Activated T-helper 1 cell treated with Interleukin-2 at 50 U/mL for 16 hours (primary cell): ENCODE data around the gene ANAPC5.
A peak's percentile ranks its signal among the peaks of the same experiment; 100 is the strongest.
"Not testable (repeated sequence)": the region's sequence is repeated elsewhere in the genome, so short reads cannot be mapped to it uniquely, and the experiment has no call there.

Source experiments
- DNase-seq: peaks from one replicate; pipeline ENCODE4 v3.0.0-alpha.2; 2020; ENCODE audit warnings: low read depth

The ANAPC5 gene, protein sequence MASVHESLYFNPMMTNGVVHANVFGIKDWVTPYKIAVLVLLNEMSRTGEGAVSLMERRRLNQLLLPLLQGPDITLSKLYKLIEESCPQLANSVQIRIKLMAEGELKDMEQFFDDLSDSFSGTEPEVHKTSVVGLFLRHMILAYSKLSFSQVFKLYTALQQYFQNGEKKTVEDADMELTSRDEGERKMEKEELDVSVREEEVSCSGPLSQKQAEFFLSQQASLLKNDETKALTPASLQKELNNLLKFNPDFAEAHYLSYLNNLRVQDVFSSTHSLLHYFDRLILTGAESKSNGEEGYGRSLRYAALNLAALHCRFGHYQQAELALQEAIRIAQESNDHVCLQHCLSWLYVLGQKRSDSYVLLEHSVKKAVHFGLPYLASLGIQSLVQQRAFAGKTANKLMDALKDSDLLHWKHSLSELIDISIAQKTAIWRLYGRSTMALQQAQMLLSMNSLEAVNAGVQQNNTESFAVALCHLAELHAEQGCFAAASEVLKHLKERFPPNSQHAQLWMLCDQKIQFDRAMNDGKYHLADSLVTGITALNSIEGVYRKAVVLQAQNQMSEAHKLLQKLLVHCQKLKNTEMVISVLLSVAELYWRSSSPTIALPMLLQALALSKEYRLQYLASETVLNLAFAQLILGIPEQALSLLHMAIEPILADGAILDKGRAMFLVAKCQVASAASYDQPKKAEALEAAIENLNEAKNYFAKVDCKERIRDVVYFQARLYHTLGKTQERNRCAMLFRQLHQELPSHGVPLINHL

DNA sequence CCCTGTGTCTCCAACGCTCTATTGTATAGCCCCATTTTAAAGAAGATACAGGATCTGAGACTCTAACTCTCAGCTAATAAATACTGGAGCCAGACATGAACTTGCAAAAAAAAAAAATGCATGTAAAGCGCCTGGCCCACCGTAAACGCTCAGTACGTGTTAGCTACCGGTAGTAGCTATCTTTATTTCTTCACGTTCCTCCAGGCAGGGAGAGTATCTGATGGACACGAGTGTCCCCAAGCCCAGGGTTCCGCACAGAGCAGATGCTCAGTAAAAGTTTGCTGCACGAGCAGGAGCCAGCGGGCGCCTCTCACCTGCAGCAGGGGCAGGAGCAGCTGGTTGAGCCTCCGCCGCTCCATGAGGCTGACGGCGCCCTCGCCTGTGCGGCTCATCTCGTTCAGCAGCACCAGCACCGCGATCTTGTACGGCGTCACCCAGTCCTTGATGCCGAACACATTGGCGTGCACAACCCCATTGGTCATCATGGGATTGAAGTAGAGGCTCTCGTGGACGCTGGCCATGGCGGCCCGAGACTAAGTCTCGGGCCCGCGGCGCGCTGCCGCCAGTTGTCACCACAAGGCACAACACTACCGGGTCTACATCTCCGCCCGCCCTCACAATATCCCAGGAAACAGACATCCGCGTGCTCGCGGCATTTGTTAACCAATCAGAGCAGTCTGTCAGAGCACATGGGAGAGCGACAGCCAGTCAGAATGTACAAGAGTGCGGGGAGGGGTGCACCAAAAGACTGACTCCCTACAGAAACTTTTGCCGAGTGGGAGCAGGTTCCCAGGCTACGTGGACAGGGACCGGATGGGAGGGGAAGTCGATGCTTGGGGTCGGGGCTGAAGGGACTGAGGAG, at the start of gene ANAPC5:
Gene ANAPC5 (minus strand): TSS at position 592 of the 862 bp plus-strand sequence. CDS start 71 bp downstream, at position 521.
- DNase-seq, result peak; percentile 84

DNA sequence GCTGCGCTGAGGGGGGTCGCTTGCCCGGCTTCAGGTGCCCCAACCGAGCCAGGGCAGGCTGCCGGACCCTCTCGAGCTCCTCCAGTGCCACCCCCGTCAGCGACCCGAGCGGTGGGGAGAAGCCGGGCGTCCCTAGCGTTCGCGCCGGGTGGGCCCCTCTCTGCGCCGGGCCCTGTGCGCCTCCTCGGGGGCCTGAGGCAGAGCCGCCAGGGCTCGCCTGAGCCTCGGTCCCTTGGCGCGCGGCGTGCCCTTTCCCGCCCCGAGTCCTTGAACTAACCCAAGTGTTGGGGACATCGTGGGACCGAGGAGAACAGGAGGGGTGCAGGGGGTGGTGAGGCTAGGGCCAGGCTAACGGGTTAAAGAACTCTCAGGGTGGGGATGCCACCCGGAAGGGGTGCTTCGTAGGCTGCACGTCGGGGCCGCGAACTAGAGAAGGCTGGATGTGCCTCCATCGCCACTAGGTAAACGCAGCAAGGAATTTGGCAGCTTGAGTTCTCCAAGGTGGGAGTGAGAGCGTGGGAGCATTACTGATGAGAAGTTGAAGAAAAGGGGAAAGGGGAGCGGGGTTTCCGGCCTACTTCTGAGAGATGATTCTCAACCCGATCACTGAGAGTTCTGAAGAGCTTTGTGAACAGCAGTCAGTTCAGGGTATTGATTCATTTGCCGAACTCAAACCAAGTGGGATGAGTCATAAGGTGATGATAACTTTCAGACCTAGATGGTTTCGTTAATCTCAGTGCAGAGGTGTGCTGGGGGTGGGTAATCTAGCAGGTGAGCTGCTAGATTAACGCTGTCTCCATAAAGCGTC, 48.3 kb upstream of the ANAPC5 start:
- peak; percentile 20 for DNase-seq

DNA sequence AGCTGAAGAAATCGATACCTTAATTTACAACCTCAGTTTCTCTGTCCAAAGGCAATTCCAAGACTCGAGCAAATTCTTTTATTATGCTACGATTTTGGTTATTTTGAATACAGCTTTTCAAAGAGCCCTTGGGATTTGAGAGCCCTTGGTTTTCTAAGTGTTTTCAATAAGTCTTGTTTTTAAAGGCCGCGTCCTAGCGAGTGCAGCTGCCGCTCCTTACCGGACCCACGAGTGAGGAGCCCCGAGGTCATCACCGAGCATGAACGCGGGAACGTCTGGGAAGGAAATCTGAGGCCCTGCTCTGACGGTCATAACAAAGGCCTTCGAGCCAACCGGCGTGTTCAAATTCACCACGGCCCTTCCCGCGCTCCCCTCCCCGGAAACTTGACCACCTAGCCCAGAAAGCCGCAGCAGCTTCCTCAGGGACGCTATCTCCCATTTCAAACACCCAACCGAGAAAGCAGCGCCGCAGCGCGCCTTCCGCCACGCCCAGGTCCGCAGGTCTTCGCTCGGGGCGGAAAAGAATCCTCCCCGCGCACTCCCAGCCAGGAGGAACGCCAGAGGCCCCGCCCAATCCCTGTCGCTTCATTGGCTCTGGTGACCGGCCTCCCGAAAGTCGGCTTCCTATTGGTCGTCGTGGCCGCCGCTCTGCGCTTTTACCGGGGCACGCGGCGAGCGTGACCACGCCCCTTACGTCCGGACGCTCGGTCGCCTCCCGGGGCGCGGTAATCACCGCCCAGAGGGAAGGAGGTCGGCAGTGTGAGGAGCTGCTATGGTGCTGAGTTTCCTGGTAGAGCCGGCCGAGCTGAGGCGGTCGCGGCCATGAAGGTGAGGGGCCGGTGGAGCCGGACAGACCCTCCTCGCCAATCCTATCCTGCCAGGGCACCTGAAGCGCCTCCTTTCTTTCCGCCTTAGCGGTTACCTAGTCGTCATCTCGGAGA, 47.5 kb upstream of the ANAPC5 start, which contains the start of gene RNF34:
Gene RNF34 (plus strand): TSS at position 728 of the 941 bp plus-strand sequence. CDS start 95 bp downstream, at position 823.
- DNase-seq, result peak; percentile 97

DNA sequence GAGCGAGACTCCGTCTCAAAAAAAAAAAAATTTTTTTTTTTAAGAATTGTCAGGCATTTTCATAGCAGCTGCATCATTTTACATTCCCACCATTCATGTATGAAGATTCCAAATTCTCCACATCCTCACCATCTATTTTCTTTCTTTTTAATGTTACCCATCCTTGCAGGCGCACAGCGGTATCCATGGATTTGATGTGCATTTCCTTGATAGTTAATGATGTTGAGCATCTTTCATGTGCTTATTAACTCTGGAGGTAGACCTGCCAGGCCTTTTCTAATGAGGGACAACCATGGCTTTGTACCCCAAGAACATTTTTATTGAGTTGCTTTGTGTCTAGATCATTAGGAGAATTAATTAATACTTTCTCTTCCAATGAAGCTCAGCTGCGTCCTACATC, 46.1 kb upstream of the ANAPC5 start:
- no peak for DNase-seq

DNA sequence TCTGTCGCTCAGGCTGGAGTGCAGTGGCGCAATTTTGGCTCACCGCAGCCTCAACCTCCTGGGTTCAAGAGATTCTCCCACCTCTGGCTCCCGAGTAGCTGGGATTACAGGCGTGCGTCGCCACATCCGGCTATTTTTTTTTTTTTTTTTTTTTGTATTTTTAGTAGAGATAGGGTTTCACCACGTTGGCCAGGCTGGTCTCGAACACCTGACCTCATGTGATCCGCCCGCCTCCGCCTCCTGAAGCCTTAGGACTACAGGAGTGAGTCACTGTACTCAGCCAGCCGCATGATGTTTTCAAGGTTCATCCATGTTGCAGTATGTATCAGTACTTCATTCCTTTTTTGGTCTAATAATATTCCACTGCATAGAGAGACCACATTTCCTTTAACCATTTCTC, 45.3 kb upstream of the ANAPC5 start:
- no peak for DNase-seq

DNA sequence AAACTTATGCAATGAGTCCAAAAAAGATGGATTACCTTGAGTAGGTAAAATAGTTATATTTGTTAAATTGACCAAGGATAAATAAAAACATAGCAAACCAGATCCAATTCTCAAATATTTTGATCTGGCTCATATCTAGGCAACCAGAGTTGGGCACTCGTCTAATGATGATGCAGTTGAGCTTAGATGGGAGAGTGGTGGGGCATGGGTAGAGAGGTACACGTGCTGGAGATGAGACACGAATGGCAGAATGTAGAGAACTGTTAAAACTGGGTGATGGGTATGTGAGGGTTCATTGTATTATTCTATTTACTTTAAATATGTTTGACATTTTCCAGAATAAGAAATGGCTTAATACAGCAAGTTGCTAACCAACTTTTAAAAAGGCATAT, 40.1 kb upstream of the ANAPC5 start:
- DNase-seq, result no peak

DNA sequence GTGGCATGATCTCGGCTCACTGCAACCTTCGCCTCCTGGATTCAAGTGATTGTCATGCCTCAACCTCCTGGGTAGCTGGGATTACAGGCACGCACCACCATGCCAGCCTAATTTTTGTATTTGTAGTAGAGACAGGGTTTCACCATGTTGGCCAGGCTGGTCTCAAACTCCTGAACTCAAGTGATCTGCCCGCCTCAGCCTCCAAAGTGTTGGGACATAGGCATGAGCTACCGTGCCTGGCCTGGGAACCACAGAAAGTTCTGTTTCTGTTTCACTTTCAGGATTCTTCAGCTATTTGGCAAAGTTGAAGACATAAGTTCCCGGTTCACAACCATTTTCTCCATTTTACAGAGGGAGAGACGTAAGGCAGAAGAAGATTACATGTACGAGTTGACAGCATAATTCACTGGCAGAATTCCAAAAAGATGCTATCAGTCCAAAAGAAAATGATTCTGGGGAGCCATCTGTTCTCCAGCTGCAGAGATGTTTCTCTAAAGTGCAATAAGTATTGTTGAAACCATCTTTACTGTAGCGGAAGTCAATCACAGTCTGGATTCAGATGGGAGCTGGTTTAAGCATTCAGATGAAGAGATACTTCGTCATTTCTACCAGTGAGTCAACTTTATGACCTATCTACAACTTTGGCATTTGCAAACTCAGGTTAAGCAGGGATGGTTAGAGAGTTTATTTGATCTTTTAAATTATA, 39.6 kb upstream of the ANAPC5 start:
- DNase-seq, result no peak

DNA sequence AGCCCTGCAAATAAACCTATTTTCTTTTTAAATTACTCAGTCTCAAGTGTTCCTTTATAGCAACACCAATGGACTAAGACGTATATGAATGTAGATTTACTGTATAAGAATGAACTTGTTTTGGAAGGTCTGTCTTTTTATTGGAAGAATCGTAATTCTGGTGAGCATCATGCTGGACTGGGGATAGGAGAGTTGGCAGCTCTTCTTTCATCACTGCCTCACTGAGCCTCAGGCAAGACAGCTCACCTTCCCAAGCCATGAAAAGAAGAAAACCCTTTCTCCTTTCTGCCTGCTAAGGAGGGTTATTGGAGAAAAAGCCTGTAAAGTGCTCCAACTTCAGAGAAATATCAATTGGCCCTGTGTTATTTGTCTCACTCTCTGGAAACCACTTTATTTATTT, 38.6 kb upstream of the ANAPC5 start:
- no peak for DNase-seq

DNA sequence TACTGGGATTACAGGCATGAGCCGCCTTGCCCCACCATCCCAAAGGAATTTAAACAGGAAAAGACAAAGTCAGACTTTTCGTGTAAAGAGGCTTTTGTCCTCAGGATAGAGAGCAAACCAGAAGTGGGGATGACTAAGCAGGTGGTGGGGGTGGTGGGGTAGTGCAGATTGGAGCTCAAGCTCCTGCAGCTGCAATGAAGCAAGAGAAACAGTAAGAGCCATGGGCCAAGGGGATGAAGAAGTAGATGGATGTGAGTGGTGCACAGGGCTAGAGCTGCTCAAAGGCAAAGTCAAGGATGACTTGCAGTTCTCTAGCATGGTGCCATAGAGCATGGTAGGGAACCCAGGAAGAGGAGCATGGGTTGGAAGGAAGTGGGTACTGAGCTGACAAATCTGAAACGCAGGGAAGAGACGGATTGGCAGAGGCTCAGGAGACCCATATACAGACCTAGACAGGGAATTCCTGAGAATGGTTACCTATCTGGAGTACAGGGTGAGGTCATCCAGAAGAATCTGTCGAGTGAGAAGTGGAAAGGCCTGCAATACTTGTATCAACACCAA, 36.3 kb upstream of the ANAPC5 start:
- DNase-seq, result no peak

DNA sequence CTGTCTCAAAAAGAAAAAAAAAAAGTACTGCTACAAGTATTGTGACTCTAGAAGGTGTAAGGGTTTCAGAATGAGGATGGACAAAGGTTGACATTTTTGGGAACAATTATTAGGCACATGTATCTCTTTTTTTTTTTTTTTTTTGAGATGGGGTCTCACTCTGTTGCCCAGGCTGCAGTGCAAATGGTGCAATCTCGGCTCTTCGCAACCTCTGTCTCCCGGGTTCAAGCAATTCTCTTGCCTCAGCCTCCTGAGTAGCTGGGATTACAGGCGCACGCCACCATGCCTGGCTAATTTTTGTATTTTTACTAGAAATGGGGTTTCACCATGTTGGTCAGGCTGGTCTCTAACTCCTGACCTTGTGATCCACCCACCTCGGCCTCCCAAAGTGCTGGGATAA, 32.7 kb upstream of the ANAPC5 start:
- DNase-seq, result not testable (repeated sequence)

DNA sequence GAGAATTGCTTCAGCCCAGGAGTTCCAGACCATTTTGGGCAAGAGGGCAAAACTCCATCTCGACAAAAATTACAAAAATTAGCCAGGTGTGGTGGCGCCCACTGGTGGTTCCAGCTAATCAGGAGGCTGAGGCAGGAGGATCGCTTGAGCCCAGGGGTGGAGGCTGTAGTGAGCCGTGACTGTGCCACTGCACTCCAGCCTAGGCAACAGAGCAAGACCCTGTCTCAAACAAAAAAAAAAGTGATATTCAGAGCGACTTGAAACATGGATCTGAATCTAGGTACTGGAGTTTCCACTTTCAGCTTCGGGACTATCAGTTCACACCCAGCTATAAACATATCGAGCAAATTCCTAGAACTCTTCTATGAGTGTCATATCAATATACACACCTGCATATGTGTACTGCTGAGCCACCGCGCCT, 31.4 kb upstream of the ANAPC5 start:
- DNase-seq, result no peak

DNA sequence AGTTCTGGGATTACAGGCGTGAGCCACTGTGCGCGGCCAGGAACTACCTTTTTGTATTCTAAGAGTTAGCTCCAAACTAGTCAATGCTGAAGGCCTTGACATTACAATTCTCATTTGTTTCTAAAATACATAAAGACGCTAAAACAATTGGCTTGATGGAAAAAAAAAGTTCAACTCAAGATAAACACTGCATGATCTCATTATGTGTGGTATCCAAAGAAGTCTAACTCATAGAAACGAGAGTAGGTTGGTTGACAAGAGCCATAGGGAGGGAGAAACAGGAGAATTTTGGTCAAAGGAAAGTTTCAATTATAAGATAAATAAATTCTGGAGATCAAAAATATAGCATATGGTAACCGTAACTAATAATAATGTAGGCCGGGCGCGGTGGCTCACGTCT, 27.7 kb upstream of the ANAPC5 start:
- DNase-seq, result no peak

DNA sequence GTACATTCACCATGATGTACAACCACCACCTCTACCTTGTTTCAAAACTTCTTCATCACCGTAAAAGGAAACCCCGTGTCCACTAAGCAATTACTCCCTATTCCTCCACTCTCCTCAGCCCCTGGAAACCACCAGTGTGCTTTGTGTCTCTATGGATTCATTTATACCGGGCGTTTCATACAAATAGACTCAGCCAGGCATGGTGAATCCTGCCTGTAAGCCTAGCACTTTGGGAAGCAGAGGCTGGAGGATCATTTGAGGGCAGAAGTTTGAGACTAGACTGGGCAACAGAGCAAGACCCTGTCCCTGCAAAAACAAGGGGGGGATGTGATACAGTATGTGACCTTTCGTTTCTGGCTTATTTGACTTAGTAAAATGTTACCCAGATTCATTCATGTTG, 26.5 kb upstream of the ANAPC5 start:
- DNase-seq, result no peak

DNA sequence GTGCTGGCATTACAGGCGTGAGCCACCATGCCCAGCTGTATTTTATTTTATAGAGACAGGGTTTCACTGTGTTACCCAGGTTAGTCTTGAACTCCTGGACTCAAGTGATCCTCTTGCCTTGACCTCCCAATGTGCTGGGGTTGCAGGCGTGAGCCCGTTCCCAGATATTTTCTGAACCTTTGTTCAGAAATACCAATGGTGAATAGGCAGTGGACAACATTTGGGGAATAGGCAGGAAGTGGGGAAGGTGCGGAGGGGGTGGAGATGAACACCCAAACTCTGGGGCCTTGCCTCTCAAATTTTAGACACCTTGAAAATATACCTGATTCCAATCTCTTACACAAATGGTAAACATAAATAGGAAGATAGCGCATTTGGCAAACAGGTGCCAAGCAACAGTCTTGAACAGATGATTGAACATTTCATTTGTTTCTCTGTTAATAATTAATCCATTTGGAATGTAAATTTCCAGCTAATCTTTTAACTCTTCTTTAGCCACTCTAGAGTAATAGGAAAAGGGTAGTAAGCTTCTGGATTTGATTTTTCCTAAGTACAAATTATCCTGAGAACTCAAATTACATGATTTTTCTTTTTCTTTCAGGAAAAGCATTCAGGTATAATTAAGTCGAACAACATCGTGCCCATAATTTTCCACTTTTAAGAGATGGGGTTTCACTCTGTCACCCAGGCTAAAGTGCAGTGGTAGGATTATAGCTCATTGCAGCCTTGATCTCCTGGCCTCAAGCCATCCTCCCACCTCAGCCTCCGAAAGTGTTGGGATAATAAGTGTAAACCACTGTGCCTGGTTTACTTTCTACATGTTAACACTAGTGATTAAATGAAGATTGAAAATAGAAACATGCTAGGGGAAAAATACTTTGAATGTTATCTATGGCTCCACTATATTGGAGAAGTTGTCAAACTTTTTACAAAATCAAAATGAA, 24.8 kb upstream of the ANAPC5 start:
- DNase-seq, result no peak

DNA sequence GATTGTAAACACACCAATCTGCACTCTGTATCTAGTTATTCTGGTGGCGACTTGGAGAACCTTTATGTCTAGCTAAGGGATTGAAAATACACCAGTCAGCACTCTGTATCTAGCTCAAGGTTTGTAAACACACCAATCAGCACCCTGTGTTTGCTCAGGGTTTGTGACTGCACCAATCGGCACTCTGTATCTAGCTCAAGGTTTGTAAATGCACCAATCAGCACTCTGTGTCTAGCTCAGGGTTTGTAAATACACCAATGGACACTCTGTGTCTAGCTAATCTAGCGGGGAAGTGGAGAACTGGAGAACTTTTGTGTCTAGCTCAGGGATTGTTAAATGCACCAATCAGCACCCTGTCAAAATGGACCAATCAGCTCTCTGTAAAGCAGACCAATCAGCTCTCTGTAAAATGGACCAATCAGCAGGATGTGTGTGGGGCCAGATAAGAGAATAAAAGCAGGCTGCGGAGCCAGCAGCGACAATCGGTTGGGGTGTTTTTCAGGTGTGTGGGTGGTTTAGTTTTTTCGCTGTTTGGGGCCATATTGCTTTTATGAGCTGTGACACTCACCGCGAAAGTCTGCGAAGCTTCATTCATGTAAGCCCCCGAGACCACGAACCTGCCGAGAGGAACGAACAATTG, 22.9 kb upstream of the ANAPC5 start:
- not testable (repeated sequence) for DNase-seq

DNA sequence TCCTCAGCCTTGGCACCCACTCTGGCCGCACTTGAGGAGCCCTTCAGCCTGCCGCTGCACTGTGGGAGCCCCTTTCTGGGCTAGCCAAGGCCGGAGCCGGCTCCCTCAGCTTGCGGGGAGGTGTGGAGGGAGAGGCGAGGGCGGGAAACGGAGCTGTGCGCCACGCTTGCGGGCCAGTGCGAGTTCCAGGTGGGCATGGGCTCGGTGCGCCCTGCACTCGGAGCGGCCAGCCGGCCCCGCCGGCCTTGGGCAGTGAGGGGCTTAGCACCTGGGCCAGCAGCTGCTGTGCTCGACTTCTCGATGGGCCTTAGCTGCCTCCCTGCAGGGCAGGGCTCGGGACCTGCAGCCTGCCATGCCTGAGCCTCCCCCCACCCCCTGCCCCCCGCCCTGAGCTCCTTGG, 22.1 kb upstream of the ANAPC5 start:
- not testable (repeated sequence) for DNase-seq

DNA sequence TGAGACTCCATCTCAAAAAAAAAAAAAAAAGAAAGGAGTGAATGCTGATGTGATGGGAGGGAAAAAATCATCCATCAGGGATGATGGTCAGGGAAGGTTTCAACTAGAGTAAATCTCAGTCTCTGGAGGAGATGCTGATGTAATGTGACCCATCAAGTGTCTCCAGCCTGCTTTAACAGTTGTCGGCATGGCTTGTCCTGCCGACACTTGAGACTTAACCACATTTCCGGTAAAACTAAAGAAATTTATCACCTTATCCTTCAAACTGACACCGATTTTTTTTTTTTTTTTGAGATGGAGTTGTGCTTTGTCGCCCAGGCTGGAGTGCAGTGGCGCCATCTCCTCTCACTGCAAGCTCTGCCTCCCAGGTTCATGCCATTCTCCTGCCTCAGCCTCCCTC, 21.5 kb upstream of the ANAPC5 start:
- no peak for DNase-seq

DNA sequence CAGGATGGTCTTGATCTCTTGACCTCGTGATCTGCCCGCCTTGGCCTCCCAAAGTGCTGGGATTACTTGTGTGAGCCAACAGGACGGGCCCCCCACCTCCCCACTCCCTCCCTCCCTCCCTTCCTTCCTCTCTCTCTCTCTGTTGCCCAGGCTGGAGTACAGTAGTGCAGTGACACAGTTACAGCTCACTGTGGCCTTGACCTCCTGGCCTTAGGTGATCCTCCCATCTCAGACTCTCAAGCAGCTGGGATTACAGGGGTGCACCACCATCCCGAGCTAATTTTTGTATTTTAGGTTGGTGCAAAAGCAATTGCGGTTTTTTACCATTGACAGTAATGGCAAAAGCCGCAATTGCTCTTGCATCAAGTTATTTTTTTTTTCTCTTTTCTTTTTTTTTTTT, 19.2 kb upstream of the ANAPC5 start:
- no peak for DNase-seq
